GM21737 (cell line): ENCODE data around the gene KCNQ1.

Experiments used
- ATAC-seq: cut with Tn5 transposase; IDR thresholded peaks from one replicate; pipeline ENCODE4 v1.9.1; 2021; ENCODE audit warnings: mild to moderate bottlenecking, moderate library complexity; ENCODE audit not compliant: unreplicated experiment

Gene KCNQ1

GRCh38 chr11:2674658-2675131, 229.9 kb downstream of the KCNQ1 start:
- no peak for ATAC-seq

DNA sequence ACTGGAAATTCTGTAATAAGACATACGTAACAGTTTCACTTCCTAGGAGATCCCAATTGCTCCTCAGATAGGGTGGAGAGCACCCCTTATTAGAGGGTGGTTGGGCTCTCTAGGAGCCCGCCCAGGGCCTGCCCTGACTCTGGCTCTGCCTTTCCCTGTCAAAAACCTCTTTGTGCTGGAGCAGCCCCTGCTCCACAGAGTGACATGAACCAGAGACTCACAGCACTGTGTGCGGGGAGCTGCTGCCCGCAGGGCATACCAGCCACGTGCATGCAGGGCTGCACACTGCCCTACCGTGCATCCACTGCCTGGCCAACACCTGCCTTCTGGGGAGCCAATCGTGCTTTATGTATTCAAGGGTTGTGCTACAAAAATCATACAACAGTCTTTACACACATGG, 230.7 kb downstream of the KCNQ1 start:
- ATAC-seq = no peak

- no peak for ATAC-seq
These were observed 232.3 kb downstream of the KCNQ1 start for GRCh38 chr11:2677127-2677526.

DNA sequence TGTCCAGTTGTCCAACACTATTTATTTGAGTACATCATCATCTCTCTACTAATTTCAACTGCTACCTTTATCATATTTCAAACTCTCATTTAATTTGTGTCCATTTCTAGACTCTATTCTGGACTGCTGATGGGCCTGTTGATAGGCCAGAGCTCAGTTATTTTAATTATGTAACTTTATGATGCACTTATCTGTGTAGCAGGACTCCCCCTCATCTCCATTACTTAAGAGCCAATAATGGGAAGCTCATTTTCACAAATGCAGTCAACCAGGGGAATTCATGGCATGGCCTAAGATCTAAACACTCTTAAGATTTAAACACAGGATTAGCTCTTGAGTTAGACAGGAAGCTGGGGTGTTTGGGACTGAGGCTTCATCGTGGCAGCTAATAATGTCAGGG, 233.6 kb downstream of the KCNQ1 start:
- ATAC-seq = no peak

DNA sequence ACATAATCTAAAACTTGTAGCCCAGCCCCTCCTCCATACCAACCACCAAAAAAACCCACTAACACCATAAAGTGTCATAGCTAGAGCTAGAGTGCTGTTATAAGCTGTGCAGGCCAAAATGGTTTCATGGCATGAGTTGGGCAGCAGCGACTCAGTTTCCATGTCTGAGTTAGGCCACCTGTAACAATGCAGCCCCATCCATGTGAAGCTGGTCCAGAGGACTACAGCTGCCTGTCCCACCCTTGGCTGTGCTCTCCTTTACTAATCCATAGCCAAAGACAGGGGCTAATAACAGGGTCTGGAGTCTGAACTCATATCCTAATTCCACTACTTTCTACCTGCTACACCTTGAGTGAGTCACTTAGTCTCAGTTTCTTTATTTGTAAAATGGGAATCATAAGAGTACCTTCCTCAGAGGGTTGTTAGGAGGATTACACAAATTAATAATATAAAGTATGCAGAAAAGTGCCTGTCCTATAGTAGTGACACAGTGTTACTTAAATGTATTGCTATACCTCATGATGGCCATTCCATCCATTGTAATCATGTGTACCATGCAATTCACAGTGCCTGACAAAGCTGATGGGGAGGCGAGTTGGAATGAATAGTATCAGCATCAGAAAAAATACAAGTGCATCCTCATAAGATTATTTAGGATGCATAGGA, 234.3 kb downstream of the KCNQ1 start:
- no peak for ATAC-seq

DNA sequence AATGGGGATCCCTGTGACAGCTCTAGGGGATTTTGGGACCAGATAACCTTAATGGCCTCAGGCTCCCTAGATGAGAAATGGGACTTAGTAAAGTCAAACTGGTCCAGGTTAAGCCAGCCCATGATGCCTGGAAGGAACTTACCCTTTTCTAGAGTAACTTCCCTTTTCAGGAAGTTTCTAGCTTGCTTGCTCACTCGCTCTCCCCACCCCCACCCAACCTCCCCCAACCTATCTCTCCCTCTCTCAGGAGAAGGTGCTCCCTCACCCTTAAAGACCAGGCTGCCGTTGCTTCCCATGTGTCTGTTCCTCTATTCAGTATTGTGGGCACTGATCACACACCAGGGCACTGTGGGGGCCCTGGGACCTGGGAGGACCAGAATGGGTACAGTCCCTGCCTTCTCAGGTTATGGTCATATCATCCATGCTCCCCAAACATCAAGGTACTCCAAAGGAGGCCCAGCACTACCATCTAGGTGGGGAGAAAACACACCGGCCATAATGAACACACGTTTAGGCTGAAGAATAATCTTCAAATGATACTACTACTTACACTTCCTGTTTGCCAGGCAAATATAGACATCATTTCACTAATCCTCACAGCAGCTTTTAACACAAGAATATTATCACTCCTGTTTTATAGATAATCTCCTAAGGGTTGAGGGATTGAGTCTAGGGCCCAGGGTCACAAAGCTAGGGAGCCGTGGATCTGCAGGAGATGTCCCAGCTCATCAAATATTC, 236.8 kb downstream of the KCNQ1 start:
- no peak for ATAC-seq

- ATAC-seq = no peak
These were observed 239.0 kb downstream of the KCNQ1 start for GRCh38 chr11:2683806-2684205.

GRCh38 chr11:2684581-2684980, 239.8 kb downstream of the KCNQ1 start:
- no peak for ATAC-seq

DNA sequence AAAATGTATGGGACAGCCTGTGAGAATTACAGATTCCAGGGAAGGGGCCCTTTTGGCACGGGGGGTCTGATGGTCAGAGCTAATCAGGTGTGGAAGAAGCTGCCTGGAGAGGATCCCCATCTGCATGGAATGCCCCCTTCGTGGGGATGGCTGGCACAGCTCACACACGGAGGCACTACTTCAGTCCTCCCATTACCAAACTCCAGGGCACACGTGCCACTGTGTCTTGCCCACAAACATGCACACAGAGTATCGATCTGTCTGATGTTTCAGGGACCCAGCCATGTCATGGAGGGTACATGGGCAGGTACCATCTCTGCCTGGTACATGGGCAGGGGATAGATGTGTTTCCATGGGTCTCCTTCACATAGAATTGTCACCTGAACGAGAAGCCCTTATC, 240.2 kb downstream of the KCNQ1 start:
- no peak for ATAC-seq

DNA sequence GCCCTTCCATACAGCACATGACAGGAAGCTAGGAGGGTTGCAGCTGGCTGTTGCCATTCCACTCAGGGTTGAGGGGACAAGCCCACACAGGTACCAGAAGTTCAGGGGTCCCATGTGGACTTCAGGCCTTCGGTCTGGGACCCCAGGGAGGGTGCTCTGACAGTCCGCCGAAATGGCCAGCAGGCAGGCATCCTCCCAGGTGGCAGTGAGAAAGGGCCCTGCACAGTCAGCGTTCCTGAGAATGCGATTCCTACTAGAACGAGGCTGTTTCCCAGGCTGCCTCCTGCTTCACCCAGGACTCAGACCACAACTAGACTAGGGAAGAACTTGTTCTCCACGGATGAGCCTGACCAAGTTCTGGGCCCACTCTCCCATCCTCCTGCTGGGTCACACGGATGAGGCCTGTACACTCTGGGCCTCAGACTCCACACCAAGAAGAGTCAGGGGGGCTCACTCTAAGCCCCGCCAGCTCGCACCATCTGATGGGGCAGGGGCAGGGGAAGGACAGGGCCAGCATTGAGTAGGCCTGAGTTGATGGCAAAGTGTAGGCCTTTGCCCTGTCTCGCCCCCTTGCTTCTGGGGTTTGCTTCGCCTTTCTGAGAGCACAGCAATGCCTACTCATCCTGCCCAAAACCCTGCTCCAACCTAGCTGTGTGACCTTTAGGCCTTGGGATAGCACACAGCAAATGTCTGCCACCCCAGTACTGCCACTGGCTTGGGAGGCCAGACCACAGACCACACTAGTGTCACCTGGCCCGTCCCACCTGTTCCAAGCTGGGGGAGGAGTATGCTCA, 241.0 kb downstream of the KCNQ1 start:
- no peak for ATAC-seq

DNA sequence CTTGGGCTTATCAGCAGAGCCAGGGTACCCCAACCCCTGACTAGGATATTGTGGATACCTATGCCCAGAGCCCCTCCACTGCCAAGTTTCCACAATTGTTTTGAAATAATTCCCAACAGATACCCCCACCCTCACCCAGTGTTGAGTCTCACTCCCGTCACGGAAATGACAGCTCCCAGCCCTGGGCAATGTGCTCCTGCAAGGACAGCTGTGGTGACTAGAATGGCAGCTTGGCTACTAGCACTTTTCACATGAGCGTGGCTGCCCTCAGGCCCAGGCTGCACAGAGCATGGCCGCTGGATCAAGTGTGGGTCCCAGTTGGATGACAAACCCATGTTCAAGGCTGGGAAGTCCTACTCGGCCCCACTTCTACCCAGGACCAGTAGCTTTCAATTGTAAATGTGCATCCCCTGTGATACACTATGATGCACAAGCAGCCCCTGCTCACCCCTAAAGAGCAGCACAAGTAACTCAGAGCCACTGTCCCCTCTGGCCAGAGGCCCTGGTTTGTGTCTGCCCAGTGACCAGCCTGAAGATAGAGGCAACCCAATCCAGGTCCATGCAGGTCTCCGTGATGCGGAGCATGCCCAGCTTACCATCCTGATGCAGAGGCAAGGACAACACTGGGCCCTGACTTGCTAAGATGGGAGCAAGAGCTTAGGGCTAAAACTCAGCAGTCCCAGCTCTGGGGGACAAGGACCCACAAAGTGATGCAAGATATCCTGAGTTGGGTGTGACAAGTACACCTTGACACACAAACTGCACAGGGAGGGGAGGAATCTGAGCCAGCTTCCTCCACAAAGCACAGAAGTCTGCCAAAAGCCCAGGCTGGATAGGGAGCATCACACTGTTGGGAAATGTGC, 241.8 kb downstream of the KCNQ1 start:
- no peak for ATAC-seq

DNA sequence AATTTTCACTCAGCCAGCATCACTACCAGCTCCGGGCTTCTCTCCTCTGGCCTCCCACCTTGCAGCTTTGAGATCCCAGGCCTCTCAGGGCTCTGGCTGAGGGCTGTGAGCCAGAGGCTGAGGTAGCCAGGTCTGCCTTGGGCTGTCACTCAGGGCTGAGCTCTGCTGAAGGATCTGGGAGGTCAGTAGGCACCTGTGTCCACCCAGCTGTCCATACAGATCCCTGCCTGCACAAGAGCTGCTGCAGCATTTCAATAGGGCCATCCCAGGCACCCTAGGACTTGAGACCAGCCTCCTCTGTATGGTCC, 242.4 kb downstream of the KCNQ1 start:
- ATAC-seq = no peak

- ATAC-seq = no peak
These were observed 243.0 kb downstream of the KCNQ1 start for GRCh38 chr11:2687782-2688191.

- ATAC-seq = no peak
These were observed 243.8 kb downstream of the KCNQ1 start for GRCh38 chr11:2688381-2689231.

DNA sequence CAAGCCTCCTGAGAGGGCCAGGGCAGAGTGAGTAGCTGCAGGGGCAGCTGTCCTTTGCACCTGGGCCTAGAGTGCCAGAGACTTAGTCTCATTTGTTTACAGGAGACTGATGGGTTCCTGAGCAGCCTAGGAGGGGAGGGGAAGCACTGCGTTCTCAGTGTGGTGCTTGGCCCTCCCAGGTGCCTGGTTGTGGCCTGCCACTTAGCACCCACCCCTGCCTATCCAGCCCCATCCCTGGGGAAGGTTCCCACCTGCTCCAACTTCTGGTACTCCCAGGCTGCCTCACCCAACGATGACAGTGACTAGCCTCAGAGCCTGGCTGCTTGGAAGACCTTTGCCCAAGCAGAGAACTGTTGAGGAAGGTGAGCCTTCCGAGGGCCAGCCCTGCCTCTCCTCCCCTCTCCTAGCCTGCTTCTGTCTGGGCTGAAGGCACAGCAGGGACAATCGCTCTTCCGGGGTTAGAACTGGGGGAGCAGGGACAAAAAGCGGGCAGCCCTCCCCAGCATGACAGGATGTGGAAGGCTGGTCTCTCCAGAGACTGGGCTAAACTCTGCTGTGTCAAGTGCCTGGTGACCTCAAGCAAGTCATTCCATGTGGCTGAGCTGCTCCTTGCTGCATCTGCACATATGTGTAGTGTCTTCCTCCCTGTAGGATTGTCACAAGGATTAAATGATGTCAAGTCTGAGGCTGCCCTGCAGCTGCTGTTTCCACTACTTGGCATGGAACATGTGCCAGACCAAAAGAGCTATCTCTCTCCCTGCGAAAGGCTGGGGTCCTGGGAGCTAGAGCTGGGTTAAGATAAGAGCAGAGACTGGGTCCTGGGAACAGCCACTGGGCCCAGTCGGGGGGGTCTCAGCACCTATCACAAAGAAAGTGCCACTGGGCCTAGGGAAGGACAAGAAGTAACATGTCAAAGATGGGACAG, 245.1 kb downstream of the KCNQ1 start:
- no peak for ATAC-seq

DNA sequence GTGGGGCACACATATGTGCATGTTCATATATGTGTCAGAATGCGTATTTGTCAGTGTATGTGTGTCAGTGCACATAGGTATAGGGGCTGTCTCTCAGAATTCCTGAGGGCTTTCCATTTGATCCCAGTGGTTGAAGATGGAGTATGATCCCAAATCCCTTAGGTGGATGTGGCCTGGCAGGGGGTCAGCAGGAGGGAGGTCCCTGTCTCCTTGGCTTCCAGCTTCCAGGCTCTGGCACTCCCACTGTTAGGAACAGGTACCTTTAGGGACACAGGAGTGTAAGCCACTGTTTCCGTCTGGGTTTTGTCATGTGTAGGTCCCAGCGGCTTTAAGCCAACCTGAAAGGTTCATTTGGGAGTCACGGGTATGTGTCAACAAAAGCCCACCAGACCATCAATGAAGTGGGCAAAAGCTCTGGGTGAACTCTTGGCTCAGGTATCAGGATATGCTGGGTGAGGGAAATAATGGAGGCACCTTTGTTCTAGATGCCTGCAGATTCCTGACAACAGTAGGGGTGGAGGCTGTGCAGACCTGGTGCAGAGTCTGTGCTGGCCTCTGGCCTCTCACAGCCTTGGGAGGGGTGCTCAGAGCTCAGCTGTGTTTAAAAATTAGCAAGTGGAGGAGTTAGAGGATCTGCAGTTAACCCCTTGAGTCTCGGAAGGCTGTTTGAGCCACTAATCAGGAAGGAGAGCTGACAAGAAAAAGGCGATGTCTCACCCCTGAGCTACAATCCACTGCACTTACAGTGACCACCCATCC, 246.0 kb downstream of the KCNQ1 start:
- no peak for ATAC-seq

DNA sequence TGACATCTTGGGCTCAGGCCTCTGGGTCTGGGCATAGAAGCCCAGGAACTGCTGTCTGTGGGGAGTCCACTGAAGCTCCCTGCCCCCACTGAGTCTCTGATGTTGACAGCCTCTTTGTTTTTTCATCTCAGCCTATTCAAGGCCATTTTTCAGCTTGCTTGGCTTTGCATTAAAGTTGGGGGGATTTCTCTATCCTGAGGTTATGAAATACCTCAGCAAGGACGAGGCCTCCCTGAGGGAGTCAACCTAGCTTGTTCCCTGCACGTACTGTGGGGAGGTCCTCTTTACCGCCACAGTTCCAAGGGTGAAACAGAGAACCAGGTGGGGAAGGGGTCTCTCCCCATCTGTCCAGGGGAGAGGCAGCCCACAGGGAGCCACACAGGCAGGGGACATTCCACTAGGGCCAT, 246.6 kb downstream of the KCNQ1 start:
- no peak for ATAC-seq
